Stimulated activated CD4-positive, alpha-beta T cell treated with anti-CD3 and anti-CD28 coated beads, Interleukin-12 subunit alpha, Interleukin-12 subunit beta, amount 100 ng/mL, for 48 hours (primary cell): ENCODE measurements around the gene TIMM50.

Experiments used
- DNase-seq, 3 donors: peaks; one replicate each; pipeline ENCODE4 v3.0.0-alpha.2; 2020; ENCODE audit warnings: low read depth in 2 of 3, low spot score in 1 of 3

TIMM50 gene

DNA sequence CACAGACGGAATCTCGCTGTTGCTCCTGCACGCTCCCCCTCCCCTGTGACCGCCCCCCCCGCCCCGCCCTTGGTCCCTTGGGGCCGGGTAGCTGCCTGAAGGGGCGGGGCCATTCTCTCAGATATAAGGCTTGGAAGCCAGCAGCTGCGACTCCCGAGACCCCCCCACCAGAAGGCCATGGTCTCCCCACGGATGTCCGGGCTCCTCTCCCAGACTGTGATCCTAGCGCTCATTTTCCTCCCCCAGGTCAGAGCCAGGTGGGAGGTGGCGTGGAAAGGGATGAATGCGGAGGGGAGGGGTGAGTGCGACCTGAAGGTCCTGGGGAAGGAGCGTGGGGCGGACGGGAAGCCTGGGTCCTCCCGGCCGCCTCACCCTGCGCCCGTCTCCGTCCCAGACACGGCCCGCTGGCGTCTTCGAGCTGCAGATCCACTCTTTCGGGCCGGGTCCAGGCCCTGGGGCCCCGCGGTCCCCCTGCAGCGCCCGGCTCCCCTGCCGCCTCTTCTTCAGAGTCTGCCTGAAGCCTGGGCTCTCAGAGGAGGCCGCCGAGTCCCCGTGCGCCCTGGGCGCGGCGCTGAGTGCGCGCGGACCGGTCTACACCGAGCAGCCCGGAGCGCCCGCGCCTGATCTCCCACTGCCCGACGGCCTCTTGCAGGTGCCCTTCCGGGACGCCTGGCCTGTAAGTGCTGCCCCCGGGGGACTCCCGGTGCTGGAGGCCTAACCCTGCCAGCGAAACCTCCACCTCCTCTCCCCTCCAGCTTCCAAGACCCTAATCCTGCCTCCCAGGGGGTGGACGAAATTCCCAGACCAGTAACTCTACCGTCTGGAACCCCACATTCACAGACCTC, 18.4 kb downstream of the TIMM50 start, which contains the start of gene DLL3:
Gene DLL3 (plus strand): TSS at position 150 of the 845 bp plus-strand sequence. CDS start 28 bp downstream, at position 178.
- no peak for DNase-seq

- DNase-seq, result no peak
Observed at GRCh38 chr19:39499932-39500331, 19.3 kb downstream of the TIMM50 start.

DNA sequence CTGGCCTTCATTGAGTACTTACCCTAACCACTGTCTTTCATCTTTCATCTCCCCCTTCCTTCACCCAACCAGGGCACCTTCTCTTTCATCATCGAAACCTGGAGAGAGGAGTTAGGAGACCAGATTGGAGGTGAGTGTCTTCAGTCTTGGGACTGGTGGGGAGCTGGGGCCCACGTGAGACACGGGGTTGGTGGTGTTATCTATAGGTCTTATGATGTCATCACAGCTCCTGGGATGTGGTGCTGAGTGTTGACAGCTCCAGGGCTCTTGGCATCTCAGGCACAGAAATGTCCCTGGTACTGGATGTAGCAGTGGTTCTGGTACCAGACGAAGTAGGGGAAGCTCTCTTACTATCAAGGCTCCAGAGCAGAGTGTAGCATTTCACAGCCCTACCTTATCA, 19.9 kb downstream of the TIMM50 start:
- DNase-seq, result no peak

DNA sequence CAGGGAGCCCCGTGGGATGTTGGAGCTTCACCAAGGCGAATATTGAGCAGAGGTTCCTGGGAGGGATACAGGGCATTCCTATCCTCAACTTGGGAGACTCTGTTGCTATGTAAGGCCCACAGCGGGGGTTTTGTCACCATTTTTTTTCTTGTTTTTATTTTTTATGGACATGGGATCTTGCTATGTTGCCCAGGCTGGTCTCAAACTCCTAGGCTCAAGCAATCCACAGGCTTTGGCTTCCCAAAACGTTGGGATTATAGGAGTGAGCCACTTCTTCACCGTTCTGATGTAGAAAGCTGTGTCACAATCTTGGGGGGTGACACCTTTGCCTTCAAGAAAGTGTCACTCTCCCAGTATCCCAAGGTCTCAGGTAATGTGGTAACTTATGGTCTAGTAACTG, 20.7 kb downstream of the TIMM50 start:
- no peak for DNase-seq

- peak; percentile 58 to 72 (median 64) for DNase-seq
Observed at GRCh38 chr19:39502640-39503417, 22.2 kb downstream of the TIMM50 start.

DNA sequence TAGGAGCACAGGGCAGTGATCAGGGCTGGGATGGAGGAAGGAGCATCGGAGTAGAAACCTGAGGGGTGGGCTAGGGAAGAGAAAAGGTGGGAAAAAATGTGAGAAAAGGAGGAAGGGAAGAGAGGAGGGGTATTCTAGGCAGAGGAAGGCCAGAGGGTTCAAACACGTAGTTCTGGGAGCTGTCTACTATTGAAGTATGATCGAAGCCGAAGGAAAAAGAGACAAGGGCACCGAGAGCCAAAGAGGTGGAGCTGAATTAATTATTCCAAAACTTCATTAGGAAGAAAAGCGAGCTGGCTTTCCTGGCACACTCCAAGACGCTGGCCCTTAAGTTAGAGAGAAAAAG, 25.9 kb downstream of the TIMM50 start:
- DNase-seq, result no peak

DNA sequence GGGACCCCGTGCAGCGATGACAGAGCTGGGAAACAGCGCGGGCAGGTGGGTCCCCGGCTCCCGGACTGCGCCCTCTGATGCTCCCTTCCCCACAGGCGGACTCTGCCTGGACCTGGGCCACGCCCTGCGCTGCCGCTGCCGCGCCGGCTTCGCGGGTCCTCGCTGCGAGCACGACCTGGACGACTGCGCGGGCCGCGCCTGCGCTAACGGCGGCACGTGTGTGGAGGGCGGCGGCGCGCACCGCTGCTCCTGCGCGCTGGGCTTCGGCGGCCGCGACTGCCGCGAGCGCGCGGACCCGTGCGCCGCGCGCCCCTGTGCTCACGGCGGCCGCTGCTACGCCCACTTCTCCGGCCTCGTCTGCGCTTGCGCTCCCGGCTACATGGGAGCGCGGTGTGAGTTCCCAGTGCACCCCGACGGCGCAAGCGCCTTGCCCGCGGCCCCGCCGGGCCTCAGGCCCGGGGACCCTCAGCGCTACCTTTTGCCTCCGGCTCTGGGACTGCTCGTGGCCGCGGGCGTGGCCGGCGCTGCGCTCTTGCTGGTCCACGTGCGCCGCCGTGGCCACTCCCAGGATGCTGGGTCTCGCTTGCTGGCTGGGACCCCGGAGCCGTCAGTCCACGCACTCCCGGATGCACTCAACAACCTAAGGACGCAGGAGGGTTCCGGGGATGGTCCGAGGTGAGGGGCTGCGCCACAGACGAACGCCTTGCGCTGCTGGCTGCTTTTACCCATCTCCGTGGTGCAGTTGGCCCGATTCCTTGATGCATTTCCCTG, 26.5 kb downstream of the TIMM50 start:
- DNase-seq, result peak in 1 of 3 donors; percentile 57

DNA sequence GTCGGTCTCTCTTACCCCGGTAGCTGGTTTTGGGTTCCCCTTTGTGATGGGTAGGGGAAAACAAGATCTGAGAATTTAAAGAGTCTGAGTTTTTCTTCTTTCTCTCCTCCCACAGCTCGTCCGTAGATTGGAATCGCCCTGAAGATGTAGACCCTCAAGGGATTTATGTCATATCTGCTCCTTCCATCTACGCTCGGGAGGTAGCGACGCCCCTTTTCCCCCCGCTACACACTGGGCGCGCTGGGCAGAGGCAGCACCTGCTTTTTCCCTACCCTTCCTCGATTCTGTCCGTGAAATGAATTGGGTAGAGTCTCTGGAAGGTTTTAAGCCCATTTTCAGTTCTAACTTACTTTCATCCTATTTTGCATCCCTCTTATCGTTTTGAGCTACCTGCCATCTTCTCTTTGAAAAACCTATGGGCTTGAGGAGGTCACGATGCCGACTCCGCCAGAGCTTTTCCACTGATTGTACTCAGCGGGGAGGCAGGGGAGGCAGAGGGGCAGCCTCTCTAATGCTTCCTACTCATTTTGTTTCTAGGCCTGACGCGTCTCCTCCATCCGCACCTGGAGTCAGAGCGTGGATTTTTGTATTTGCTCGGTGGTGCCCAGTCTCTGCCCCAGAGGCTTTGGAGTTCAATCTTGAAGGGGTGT, 27.2 kb downstream of the TIMM50 start:
- DNase-seq, result no peak

DNA sequence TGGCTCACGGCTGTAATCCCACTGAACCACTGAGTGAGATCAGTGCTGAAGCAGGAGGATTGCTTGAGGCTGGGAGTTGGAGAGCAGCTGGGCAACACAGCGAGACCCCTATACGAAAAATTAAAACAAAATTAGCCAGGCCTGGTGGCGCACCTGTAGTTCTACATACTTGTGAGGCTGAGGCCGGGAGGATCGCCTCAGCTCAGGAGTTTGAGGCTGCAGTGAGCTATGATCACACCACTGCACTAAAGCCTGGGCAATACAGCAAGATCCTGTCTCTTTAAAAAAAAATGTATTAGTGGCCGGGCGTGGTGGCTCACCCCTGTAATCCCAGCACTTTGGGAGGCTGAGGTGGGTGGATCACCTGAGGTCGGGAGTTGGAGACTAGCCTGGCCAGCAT, 28.0 kb downstream of the TIMM50 start:
- no peak for DNase-seq

DNA sequence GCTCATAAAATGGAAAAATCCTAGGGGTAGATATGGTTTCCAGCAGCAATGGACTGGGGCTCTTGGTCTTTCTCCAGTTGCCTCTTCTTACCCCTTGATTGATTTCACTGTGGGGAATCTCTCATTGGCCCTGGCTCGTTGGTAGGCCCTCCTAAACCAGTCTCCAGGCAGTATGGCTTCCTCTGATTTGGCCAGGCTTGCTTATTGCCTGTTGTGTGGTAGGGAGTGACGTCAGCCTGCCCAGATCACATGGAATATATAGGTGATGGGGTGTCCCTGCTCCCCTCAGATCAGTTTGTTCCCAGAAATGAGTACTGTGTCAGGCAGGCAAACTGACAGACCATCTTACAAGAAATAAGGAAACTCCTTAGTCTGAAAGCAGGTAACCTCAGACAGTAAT, 28.6 kb downstream of the TIMM50 start:
- DNase-seq, result no peak

- no peak for DNase-seq
Observed at GRCh38 chr19:39512988-39513387, 32.4 kb downstream of the TIMM50 start.

DNA sequence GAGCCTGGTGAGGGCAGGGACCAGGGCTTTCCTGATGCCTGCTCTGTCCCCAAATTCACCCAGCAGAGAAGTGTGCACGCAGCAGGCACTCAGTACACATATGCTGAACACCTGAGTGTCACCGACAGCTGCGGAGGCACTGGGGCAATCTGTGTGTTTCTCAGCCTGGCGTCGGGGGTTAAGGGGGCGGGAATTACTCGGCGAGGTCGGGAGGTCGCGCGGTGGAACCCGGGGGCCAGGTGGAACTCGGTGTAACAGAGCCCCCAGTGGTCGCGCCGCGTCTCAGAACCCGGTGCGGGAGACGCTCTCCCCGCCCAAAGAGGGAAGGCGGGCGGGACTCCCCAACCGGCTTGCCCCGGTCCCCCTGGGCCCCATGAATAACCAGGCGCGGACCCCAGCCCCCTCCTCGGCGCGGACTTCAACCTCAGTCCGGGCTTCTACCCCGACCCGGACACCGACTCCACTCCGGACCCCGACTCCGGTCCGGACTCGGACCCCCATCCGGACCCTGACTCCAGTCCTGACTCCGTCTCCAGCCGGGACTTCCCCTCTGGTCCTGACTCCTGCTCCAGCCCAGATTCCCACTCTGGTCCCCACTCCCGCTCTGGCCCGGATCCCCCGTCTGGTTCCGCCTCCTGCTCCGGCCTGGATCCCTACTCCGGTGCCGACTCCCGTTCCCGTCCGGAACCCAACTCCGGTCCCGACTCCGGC, 34.4 kb downstream of the TIMM50 start, which contains the start of gene SELENOV:
Gene SELENOV (plus strand): TSS at position 300 of the 711 bp plus-strand sequence. CDS start 74 bp downstream, at position 374.
- no peak for DNase-seq

- no peak for DNase-seq
Observed at GRCh38 chr19:39515551-39516191, 35.0 kb downstream of the TIMM50 start.

- DNase-seq, result no peak
Observed at GRCh38 chr19:39516270-39516669, 35.6 kb downstream of the TIMM50 start.

DNA sequence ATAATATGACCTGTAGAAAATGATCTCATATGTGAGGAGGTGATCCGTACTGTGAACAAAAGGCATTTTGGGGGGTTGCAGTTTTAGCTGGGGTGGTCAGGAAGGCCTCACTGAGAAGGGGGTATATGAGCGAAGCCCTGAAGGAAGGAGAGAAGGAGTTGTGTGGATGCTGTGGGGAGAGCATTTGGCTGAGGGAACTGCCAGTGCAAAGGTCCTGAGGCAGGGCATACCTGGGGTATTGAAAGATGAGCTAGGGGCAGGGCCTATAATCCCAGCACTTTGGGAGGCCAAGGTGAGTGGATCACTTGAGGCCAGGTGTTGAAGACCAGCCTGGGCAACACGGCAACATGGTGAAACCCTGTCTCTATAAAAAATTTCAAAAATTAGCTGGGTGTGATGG, 36.8 kb downstream of the TIMM50 start:
- DNase-seq, result no peak

- no peak for DNase-seq
Observed at GRCh38 chr19:39518458-39518857, 37.8 kb downstream of the TIMM50 start.

DNA sequence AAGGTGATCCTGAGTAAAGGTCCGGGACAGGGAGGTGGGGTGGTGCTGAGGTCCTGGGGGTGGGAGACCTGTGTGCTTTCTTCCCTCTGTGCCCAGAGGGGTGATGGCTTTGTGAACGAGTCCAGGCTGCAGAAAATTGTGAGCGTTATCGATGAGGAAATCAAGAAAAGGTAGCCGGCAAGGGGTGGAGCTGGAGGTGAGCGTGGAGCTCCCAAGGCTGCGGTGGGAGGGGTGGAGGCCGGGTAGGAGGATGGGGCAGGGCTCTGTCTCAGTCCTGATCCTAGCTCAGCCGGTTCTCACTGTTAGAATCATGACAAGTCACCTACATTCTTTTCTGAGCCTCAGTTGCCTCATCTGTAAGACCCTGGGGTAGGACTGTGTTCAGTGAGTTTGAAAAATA, 38.3 kb downstream of the TIMM50 start:
- no peak for DNase-seq

GRCh38 chr19:39520541-39521484, 40.2 kb downstream of the TIMM50 start:
- DNase-seq, result no peak

DNA sequence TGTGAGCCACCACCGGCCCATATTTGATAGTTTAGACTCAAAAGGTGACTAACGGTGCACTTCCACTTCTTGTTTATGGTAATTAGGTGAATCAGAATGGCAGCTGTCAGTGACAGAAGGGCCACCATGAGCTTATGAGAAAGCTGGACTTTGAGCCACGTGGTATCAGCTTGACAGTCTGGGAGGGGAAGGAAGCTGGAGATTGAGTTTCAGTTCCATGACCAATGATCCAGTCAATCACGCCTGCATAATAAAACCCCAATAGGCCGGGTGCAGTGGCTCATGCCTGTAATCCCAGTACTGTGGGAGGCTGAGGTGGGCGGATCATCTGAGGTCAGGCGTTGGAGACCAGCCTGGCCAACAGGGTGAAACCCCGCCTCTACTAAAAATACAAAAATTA, 43.9 kb downstream of the TIMM50 start:
- no peak for DNase-seq
